Measurements from ENCODE around the gene JUP.

JUP gene

DNA sequence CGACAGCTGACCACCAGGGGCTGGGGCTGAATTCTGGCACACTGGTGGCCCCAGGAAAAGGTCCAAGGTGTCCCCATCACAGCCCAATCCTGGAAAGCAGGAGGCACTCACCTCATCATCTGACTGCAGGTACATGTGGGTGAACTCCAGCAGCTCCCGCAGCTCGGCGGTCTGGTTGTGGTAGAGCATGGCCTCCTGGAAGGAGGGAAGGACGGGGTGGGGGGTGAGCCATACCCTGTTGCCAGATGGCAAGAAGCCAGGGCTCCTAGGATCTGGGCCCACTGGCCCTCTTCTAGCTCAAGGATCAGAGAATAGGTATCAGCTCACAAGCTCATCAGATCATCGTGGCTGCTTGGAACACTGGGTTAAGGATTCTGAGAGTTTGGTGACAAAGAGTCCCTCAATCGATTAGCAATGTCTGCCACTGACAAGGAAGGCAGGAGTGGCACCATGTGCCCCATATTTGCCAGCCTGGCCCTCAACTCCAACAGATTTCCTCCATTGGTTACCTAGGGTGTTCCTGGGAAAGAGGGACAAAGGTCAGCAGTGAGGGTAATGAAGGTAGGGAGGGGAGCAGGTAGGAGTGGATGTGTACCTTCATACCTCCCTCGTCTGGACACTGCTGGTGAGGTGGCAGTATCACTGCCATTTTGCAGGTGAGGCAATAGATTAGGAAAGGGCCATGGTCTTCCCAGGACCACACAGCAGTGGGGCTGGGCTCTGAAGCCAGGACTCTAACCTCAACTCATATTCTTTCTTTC lies 20.4 kb upstream of the JUP start:
- no peak for DNase-seq

DNA sequence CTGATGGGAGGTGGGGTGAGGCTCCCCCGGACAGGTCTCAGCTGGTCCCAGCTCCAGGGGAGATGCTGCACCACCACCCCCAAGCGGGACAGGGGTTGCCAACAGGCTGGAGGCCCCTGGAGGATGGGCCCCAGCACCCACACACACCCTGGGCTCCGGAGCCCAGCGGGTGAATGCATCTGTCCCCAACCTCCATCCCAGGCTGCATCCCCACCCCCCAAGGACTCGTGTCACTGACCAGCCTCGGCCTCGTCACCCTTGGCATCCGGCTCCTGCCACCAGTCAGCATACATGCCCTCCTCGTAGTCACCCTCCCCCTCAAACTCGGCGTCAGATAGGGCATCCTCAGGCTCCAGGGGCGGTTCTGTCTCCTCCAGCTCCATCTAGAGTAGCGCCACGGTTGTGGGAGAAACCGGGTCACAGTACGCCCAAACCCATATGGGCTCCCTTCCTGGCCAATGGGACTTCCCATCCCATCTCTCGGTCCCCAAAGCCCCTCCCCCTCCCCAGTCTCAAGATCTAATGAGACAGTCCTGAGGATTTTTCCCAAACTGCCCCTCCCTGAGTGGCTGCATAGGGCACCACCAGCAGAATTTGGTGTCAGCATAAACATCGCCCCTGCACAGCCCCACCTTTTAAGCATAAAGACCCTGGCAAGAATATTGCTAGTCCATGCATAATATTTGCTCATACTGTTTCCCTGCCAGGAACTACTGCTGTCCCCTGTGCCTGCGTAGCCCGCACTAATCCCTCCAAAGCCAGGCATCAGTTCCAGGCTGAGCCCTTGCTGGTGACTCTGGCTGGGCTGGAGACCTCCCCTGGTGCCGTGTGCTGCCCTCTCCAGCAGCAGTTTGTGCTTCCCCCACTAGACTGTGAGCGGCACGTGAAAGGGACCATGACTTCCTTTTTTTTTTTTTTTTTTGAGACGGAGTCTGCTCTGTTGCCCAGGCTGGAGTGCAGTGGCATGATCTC lies 16.8 kb upstream of the JUP start:
- DNase-seq: no peak

DNA sequence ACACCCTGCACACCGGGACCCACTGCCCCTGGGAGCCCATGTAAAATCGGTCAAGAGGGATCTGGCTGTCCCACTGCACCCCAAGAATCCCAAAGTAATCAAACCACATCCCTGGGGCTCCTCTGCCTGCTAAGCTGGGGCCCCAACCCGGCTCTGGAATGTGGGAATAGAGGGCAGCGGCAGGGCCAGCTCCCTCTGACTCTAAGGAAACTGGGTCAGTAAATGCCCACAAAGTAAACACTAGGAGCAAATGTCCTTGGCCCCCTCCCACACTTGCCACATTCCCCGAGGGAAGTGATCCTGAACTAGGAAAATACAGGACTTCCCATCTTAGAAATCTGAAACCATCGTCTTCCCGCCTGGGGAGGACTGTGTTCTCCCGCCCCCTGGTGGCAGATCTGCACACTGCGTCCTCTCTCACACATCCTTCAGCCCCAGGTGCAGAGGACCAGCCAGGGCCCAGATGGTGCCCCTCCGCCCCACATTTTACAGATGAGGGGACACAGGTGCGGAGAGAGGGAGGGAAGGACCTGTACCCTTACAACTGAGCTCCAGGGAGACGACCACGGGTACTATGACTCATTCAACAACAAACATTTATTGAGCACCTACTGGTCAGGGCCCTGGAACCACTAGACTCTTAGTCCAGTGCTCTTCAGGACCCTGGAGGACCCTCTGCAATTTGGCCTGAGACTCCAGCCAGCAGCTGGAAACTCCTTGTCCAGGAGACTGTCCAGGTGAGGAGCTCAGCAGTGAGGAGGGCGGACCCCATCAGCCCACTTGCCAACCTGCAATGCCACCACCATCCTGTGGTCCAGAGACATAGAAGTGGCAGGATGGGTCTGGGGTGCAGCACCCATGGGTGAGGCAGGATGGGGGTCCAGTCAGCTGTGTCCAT lies 15.1 kb upstream of the JUP start:
- DNase-seq: peak; percentile 70 to 77

DNA sequence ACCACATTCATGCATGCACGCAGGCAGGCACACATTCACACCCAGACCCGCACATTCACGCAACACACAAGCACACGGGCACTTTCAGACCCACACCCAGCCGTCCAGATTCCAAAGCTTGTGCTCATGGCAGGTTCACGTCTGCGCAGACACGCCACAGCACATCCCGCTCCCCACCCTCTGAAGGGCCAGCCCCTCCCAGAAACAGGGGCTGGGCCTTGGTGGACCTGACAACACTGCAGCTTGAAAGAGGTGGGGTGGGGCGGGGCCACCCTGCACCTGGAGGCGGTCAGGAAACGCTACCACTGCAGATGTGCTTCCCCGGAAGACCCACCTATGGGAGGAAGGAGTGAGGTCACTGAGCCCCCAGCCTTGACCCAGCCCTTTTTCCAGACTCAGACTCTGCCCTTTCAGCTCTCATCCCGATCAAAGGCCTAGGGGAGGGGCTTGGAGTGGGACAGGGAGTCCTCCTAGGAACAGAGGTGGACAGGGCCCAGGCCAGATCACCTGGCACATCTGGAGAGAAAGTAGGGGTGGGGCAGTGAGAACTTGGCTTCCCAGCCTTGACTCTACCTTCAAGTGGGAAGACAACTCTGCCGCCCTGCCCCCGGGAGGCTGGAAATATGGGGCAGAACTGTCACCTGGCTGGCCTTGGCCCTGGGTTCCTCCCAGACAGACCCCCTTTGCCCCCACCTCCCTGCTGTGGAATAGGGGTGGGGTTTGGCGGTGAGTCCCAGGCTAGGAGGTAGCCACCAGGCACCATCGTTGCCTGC lies 14.3 kb upstream of the JUP start:
- DNase-seq: no peak

GRCh38 chr17:41799366-41799765 lies 12.9 kb upstream of the JUP start:
- no peak for DNase-seq

DNA sequence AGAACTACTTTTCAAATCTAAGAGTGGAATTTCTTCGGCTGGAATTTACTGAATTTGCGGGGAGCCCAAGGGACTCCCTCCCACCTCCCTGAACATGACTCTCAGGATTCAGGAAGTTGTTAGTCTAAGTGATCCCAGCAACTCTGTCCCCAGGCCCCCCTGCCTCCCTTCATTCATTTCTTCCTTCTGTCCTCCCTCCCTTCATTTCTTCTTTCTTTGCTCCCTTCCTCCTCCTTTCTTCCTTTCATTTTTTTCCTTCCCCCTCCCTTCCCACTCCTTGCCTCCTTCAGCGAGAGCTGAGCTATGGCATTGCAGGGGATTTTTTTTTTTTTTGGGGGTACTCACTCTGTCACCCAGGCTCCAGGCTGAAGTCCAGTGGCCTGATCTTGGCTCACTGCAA lies 10.9 kb upstream of the JUP start:
- no peak for DNase-seq

- no peak for DNase-seq
Observed at GRCh38 chr17:41796121-41796895, 9.8 kb upstream of the JUP start.

DNA sequence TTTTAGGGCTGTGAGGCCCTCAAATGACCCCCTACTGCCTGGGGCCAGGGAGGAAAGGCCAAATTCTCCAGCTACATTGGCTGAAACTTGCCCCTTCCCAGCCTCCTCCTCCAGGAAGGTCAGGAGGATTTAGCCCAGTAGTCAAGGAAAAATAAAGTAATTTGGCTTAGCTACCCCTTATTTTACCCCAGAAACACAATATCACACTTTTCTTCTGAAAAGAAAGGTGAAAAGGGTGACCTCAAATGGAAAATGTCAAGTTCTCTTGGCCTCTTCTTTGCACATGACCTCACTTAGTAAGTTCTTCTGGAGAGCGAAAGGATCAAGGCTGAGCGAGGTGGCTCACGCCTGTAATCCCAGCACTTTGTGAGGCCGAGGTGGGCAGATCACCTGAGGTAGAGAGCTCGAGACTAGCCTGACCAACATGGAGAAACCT lies 8.0 kb upstream of the JUP start:
- no peak for DNase-seq

GRCh38 chr17:41793784-41794539 lies 7.5 kb upstream of the JUP start:
- DNase-seq: no peak

DNA sequence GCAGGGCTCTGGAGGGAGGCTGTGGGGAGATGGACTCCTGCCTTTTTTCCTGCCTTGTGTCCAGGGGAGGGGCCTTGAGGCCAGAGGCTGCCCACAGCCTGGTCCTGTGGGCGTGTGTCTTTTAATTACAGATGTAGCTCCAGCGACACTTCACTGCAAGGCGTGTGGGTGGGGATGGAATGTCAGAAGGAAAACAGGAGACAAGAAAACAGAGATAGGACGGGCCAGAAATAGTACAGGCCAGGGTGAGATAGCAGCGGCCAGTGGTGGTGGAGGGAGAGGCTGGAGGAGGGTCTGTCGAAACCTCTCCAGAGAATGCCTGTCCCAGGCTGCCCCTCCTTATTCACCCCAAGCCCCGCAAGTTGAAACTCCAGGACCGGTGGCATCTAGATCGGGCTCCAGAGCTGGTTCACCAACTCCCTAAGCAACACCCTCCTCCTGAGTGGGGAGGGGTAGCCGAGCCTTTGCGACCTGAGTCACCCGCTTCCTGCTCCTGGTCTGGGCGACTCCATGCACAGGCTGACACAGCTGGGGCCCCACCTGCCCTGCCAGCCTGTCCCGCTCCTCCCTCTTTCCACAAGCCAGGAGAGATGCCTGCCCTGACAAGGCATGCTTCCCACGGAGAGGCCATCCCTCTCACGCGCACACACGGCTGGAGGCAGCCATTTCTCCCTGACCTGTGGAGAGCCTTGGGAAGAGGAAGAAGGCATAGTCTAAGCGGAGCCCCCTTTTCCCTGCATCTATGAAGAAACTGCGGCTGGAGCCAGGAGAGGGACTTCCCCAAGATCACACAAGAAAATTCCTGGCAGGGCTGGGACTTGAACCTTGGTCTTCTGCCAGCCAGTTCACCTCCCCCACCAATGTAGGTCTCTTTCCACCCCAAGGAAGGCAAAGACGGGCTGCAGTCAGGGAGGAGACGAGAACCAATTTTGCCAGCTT lies 6.6 kb upstream of the JUP start:
- DNase-seq: no peak

DNA sequence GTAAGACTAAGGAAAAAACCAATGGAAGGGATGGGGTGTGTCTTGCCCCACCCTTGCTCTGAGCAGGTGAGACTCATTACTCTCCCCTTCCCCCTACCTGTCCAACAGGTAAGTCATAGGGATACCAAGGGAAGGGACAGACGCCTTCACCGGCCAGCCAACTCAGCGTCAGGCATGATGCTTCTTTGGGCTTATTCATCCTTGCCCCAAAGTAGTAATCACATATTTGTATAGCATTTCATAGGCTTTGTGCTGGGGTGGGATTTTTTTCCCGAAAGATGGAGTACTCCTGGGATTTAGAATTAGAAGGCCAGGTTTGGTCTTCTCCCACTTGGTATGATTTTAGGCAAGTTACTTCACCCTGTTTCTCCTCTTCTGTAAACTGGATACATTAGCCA lies 509 bp upstream of the JUP start:
- no peak for DNase-seq

GRCh38 chr17:41785859-41786226 lies 668 bp downstream of the JUP start:
- no peak for DNase-seq

- no peak for DNase-seq
Observed at GRCh38 chr17:41785091-41785858, 1.2 kb downstream of the JUP start.

GRCh38 chr17:41784207-41784744 lies 2.2 kb downstream of the JUP start:
- DNase-seq: no peak

DNA sequence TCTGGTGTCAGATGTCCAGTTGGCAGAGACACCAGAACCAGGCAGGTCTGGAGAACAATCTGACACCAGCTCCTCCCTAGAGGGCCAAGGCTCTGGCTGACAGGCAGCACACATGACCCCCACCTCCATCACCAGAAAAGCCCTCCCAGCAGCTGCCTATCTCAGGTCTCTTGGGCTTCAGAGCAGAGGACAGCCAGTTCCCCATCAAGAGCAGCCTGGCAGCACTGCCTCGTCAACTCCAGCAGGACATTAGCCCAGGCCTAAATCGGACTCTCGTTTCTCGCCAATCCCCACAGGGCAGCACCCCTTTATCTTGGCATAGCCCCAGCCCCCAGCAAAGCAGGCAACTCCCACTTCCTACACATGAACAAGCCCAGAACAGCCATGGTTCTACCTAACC lies 4.4 kb downstream of the JUP start:
- DNase-seq: no peak

DNA sequence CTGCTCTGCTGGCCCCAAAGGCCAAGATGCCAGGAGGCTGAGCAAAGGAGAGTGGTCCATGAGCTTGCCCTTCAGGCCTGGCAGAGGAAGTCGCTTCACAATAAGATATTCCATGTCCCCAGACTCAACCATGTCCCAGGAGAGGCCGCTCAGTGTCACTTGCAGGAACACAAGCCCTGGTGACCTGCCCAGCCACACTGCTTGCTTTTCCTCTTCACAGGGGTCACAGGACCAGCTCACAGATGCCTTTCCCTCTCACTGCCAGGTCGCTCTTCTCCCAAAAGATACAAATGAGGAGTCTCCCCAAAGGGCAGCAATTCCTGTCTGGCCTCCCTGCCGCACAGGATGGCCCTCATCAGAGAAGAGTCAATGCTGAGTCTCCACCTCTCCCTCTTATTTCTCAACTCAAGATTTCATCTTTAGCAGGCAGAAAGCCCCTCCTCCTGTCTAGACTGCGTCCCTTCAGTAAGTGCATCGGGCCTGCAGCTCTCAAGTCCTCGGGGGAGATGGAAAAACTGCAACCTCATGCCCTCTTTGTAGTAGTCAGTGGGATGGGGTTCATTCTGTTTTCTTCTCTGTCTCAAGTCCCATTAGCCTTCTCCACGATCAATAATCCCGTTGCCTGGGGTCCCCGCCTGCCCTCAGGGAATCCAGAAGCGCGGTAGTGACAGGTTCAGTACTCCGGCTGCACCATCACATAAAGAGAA lies 5.0 kb downstream of the JUP start:
- no peak for DNase-seq

DNA sequence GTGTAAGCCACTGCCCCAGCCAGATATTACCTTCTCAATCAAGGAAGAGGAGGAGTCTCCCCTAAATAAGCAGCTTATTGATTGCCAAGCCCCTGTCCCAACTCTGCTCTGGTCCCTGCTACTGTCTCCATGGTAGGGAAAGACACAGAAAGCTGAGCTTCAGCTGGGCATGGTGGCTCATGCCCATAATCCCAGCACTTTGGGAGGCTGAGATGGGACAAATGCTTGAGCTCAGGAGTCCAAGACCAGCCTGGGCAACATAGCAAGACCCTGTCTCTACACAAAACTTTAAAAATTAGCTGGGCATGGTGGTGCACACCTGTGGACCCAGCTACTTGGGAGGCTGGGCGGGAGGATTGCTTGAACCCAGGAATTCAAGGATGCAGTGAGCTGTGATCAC lies 6.6 kb downstream of the JUP start:
- no peak for DNase-seq

All from activated CD4-positive, alpha-beta T cell treated with anti-CD3 and anti-CD28 coated beads for 4 hours (primary cell).